RPMI8226 (cell line): ENCODE results near the gene MTG1.
"Not testable (repeated sequence)": the region's sequence is repeated elsewhere in the genome, so short reads cannot be mapped to it uniquely, and the experiment has no call there.

Experiments used
- DNase-seq: peaks from one replicate; pipeline ENCODE4 v3.0.0-alpha.2; 2015

MTG1 gene

GRCh38 chr10:133431888-133432613 is 38.1 kb downstream of the MTG1 start:
- not testable (repeated sequence) for DNase-seq

- not testable (repeated sequence) for DNase-seq
These were observed 38.8 kb downstream of the MTG1 start for GRCh38 chr10:133432789-133433188.

- peak; percentile 16 for DNase-seq
These were observed 44.8 kb downstream of the MTG1 start for GRCh38 chr10:133438711-133439273.

GRCh38 chr10:133439517-133440461 is 45.8 kb downstream of the MTG1 start:
- no peak for DNase-seq

- no peak for DNase-seq
These were observed 46.8 kb downstream of the MTG1 start for GRCh38 chr10:133440633-133441285.

- DNase-seq: not testable (repeated sequence)
These were observed 47.4 kb downstream of the MTG1 start for GRCh38 chr10:133441356-133441755.

- DNase-seq: no peak
These were observed 47.8 kb downstream of the MTG1 start for GRCh38 chr10:133441780-133442179.

- DNase-seq: no peak
These were observed 48.4 kb downstream of the MTG1 start for GRCh38 chr10:133442191-133442966.

GRCh38 chr10:133442967-133443924 is 49.3 kb downstream of the MTG1 start:
- DNase-seq: no peak

- no peak for DNase-seq
These were observed 50.6 kb downstream of the MTG1 start for GRCh38 chr10:133444342-133445267.

- DNase-seq: no peak
These were observed 51.3 kb downstream of the MTG1 start for GRCh38 chr10:133445268-133445732.

- no peak for DNase-seq
These were observed 52.1 kb downstream of the MTG1 start for GRCh38 chr10:133445751-133446708.

- no peak for DNase-seq
These were observed 53.0 kb downstream of the MTG1 start for GRCh38 chr10:133446979-133447378.

GRCh38 chr10:133448120-133448519 is 54.2 kb downstream of the MTG1 start:
- no peak for DNase-seq

- DNase-seq: no peak
These were observed 57.4 kb downstream of the MTG1 start for GRCh38 chr10:133451346-133451745.

- DNase-seq: no peak
These were observed 58.5 kb downstream of the MTG1 start for GRCh38 chr10:133452453-133452852.

GRCh38 chr10:133453516-133454203 is 59.7 kb downstream of the MTG1 start, which contains the start of gene SCART1:
Gene SCART1, plus strand, starts transcription at chr10:133453945. Its CDS starts 53 bp downstream, at chr10:133453998.
- no peak for DNase-seq
